ENCODE data around the gene GTSF1L.
A peak's percentile ranks its signal among the peaks of the same experiment; 100 is the strongest.

Gene GTSF1L

GRCh38 chr20:43755851-43756250 is 29.0 kb upstream of the GTSF1L start:
- Histone ChIP-seq H3K4me3 (replicated peaks; ENCODE audit: insufficient read depth, low read length) (no peak overlapping the region), H3K27ac (replicated peaks) (no peak overlapping the region), H3K27me3 (ENCODE audit: insufficient read depth, poor library complexity, severe bottlenecking) (no peaks in the 10 kb centered on the region)
- no peak for DNase-seq (ENCODE audit: low read depth in 1 of 2, low spot score in 1 of 2)
- TF ChIP-seq POLR2AphosphoS5 (IDR thresholded peaks at IDR 0.05; ENCODE audit: low read depth), result no peak
- TF ChIP-seq SPI1 (IDR thresholded peaks at IDR 0.05; ENCODE audit: borderline replicate concordance, low read depth), result no peak
- no peak for TF ChIP-seq GABPA (IDR thresholded peaks at IDR 0.05; ENCODE audit: low read depth)
- no peak for TF ChIP-seq REST (IDR thresholded peaks at IDR 0.05; ENCODE audit: insufficient replicate concordance, low read depth)
- TF ChIP-seq CTCF (IDR thresholded peaks at IDR 0.05; ENCODE audit: insufficient read depth, low read length), result no peak

- Histone ChIP-seq H3K27me3 (ENCODE audit: insufficient read depth, poor library complexity, severe bottlenecking) (no peaks in the 10 kb centered on the region), H3K4me3 (replicated peaks; ENCODE audit: insufficient read depth, low read length) (no peak overlapping the region), H3K27ac (replicated peaks) (no peak overlapping the region)
- TF ChIP-seq SPI1 (IDR thresholded peaks at IDR 0.05; ENCODE audit: borderline replicate concordance, low read depth) (no peak), POLR2AphosphoS5 (IDR thresholded peaks at IDR 0.05; ENCODE audit: low read depth) (no peak), REST (IDR thresholded peaks at IDR 0.05; ENCODE audit: insufficient replicate concordance, low read depth) (no peak), CTCF (IDR thresholded peaks at IDR 0.05; ENCODE audit: insufficient read depth, low read length) (no peak), GABPA (IDR thresholded peaks at IDR 0.05; ENCODE audit: low read depth) (no peak)
- no peak for DNase-seq (ENCODE audit: low read depth in 1 of 2, low spot score in 1 of 2)
These were observed 28.6 kb upstream of the GTSF1L start for GRCh38 chr20:43755390-43755789.

DNA sequence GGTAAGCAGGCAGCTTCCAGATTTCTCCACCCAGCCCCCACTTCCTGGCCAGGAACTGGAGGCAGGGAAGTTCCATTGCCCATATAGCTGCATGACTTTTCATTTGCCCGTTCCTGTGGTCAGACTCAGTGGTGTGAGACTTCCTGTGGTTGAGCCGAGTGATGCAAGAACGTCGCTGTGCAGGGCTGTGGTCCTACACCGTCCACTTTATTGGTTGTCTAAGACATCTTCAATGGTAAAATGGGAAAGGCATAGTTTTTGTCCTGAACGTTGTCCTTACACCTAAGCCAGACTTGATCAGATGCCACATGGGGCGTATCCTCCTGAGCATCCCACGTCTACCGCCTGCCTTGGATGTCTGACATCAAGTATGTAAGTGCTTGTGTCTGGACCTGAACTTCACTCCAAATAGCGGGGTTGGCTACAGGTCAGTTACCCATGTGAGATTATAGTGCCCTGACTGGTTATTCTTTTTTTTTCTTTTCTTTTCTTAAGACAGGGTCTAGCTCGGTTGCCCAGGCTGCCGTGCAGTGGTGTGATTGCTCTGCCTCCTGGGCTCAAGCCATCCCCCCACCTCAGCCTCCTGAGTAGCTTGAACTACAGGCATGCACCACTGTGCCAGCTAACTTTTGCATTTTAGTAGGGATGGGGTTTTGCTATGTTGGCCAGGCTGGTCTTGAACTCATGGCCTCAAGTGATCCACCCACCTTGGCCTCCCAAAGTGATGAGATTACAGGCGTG is 25.9 kb upstream of the GTSF1L start:
- peak; percentile 95 to 99 for DNase-seq (ENCODE audit: low read depth in 1 of 2, low spot score in 1 of 2)
- H3K27ac ChIP-seq (replicated peaks), result peak overlapping the region; percentile 63
- no peak for TF ChIP-seq REST (IDR thresholded peaks at IDR 0.05; ENCODE audit: insufficient replicate concordance, low read depth)
- TF ChIP-seq CTCF (IDR thresholded peaks at IDR 0.05; ENCODE audit: insufficient read depth, low read length), result no peak
- TF ChIP-seq POLR2AphosphoS5 (IDR thresholded peaks at IDR 0.05; ENCODE audit: low read depth), result peak; percentile 97
- no peak for TF ChIP-seq GABPA (IDR thresholded peaks at IDR 0.05; ENCODE audit: low read depth)
- peak; percentile 75 for TF ChIP-seq SPI1 (IDR thresholded peaks at IDR 0.05; ENCODE audit: borderline replicate concordance, low read depth)
- H3K27me3 ChIP-seq (ENCODE audit: insufficient read depth, poor library complexity, severe bottlenecking), result no peaks in the 10 kb centered on the region
- no peak overlapping the region for H3K4me3 ChIP-seq (replicated peaks; ENCODE audit: insufficient read depth, low read length)

Measured in HL-60 (cell line).